ENCODE measurements around the gene PCIF1.

The PCIF1 gene

GRCh38 chr20:45971675-45972499, 37.4 kb downstream of the PCIF1 start, which contains the start of gene ZNF335:
ZNF335 (minus strand) TSS chr20:45972203; CDS start chr20:45971410, 793 bp downstream.
- in situ Hi-C loops (cut with MboI; ENCODE audit: low sequenced_read_pairs, unreplicated experiment) = no loop called here
- TF ChIP-seq CTCF (IDR thresholded peaks at IDR 0.05; ENCODE audit: borderline replicate concordance, control extremely low read depth, extremely low read depth, insufficient read depth, missing control alignments) = peak; percentile 28
- DNase-seq (ENCODE audit: low spot score) = peak; percentile 100

- DNase-seq (ENCODE audit: low spot score) = peak; percentile 99
- TF ChIP-seq CTCF (IDR thresholded peaks at IDR 0.05; ENCODE audit: borderline replicate concordance, control extremely low read depth, extremely low read depth, insufficient read depth, missing control alignments) = no peak
- in situ Hi-C loops (cut with MboI; ENCODE audit: low sequenced_read_pairs, unreplicated experiment) = no loop called here
Observed at GRCh38 chr20:45972500-45973183, 38.2 kb downstream of the PCIF1 start.

GRCh38 chr20:45974896-45975565, 40.5 kb downstream of the PCIF1 start:
- in situ Hi-C loops (cut with MboI; ENCODE audit: low sequenced_read_pairs, unreplicated experiment) = no loop called here
- DNase-seq (ENCODE audit: low spot score) = no peak
- no peak for TF ChIP-seq CTCF (IDR thresholded peaks at IDR 0.05; ENCODE audit: borderline replicate concordance, control extremely low read depth, extremely low read depth, insufficient read depth, missing control alignments)

GRCh38 chr20:45975686-45976085, 41.2 kb downstream of the PCIF1 start:
- TF ChIP-seq CTCF (IDR thresholded peaks at IDR 0.05; ENCODE audit: borderline replicate concordance, control extremely low read depth, extremely low read depth, insufficient read depth, missing control alignments) = no peak
- DNase-seq (ENCODE audit: low spot score) = no peak
- in situ Hi-C loops (cut with MboI; ENCODE audit: low sequenced_read_pairs, unreplicated experiment) = no loop called here

GRCh38 chr20:45976086-45976485, 41.6 kb downstream of the PCIF1 start:
- in situ Hi-C loops (cut with MboI; ENCODE audit: low sequenced_read_pairs, unreplicated experiment) = no loop called here
- TF ChIP-seq CTCF (IDR thresholded peaks at IDR 0.05; ENCODE audit: borderline replicate concordance, control extremely low read depth, extremely low read depth, insufficient read depth, missing control alignments) = no peak
- no peak for DNase-seq (ENCODE audit: low spot score)

- TF ChIP-seq CTCF (IDR thresholded peaks at IDR 0.05; ENCODE audit: borderline replicate concordance, control extremely low read depth, extremely low read depth, insufficient read depth, missing control alignments) = no peak
- in situ Hi-C loops (cut with MboI; ENCODE audit: low sequenced_read_pairs, unreplicated experiment) = no loop called here
Observed at GRCh38 chr20:45981261-45981660, 46.8 kb downstream of the PCIF1 start.

More at GRCh38 chr20:45981261-45981660, 46.8 kb downstream of the PCIF1 start:
- DNase-seq (ENCODE audit: low spot score) = no peak
